NAMALWA (cell line): ENCODE results near the gene GCK.
A peak's percentile ranks its signal among the peaks of the same experiment; 100 is the strongest.
"Not testable (repeated sequence)": the region's sequence is repeated elsewhere in the genome, so short reads cannot be mapped to it uniquely, and the experiment has no call there.

Source experiments
- DNase-seq: peaks from one replicate; pipeline ENCODE4 v3.0.0-alpha.2; 2015; ENCODE audit warnings: low spot score

GCK gene

DNA sequence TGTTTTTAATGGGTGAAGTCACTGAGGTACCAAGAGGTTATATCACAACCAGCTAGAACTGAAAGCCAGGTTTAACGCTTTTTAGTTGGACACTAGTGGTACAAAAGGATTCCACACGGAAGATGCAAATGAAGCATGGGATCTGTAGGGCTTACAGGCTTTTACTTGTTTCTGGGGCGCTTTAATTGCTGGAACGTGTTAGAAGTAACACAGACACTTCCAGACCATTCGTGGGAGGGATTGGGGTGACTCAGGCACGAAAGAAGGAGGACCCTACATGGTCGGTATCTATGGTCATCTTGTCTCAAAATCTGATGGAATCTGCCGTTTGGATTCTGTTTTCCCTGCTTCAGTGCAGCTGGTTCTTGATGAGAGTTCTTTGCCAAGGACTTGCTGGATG is 12.6 kb upstream of the GCK start:
- no peak for DNase-seq

DNA sequence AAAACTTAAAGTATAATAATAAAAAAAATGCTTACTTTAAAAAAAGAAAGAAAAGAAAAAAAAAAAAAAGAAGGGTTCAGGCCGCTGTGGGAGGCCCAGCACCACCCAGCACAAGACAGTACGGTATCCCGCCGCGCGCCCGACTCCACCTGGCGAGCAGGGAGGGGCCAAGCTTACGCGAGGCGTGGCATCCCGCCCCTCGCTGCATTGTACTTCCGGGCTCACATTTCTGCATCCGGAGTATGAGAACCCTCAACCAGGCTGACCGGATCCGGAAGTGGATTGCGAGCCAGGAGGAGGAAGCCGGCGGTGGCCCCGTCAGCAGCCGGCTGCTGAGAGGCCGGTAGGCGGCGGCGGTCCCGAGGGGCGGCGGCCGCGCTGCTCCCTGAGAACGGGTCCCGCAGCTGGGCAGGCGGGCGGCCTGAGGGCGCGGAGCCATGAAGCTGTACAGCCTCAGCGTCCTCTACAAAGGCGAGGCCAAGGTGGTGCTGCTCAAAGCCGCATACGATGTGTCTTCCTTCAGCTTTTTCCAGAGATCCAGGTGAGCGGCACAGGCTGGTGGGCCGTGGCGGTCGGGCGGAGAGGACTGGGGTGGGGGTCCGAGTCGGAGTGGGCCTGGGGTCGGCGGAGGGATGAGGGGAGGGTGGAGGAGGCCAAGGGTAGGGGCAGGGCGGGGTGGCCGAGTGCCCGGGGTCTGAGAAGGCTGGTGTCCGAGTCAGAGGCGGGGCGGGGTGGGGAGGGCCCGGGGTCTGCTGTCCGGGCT is 11.6 kb upstream of the GCK start, which contains the start of gene YKT6:
Gene YKT6 (plus strand): TSS at position 280 of the 763 bp plus-strand sequence. CDS start 158 bp downstream, at position 438.
- peak; percentile 100 for DNase-seq

DNA sequence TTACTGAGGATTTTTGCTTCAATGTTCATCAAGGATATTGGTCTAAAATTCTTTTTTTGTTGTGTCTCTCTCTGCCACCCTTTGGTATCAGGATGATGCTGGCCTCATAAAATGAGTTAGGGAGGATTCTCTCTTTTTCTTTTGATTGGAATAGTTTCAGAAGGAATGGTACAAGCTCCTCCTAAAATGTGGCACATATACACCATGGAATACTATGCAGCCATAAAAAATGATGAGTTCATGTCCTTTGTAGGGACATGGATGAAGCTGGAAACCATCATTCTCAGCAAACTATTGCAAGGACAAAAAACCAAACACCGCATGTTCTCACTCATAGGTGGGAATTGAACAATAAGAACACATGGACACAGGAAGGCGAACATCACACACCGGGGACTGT is 10.9 kb upstream of the GCK start:
- not testable (repeated sequence) for DNase-seq

DNA sequence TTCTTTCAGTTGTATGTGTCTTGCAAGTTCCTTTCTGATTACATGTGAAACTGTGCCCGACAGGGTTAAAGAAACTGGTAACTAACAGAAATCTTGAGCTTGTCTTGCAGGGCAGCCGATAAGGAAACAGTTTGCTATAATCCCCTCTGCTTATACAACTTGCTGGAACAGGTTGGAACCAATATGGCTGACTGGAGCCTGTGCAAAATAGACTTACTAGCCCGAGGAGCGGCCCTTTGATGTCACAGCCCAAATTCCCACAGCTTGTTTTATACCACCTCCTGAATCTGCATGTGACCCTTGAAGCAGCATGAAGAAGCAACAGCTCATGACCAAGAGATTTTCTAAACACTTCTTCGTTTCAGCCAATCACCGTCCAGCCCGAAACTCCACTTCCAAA is 8.2 kb upstream of the GCK start:
- DNase-seq: no peak

DNA sequence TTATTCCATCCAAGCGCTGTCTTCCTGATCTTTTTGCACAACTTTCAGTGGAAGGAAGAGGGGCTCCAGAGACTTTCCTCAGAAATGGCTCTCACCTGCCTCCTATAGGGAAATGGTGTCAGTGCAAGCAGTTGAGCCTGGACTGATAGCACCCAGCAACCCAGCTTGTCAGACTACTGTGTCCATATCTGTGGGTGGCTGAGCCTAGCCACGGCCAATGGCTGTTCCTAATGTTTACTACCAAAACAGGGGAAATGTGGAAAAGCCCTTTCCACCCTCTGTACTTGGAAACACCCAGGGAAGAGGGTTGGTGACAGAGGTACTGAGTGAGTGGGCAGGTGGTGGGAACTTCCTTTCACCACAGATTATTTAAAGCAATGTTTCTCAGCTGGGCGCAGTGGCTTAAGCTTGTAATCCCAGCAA is 7.2 kb upstream of the GCK start:
- peak; percentile 85 for DNase-seq

DNA sequence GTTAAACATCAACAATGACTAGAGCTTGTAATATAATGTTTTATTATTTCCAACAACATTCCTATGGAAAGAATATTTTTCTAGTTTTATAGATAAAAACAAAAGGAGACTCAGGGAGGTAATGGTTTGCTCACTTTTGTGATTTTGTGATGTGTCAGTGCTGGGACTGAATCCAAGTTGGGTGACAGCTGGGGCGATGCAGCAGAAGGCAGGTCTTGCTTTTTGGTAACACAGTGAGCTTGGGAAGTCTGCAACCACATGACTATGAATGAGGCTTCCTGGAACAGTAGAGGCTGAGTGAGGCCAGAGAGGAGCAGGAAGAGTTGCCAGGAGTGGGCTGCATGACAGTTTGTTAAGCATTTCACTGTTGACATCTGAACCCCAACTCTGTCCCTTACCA is 6.7 kb upstream of the GCK start:
- no peak for DNase-seq

DNA sequence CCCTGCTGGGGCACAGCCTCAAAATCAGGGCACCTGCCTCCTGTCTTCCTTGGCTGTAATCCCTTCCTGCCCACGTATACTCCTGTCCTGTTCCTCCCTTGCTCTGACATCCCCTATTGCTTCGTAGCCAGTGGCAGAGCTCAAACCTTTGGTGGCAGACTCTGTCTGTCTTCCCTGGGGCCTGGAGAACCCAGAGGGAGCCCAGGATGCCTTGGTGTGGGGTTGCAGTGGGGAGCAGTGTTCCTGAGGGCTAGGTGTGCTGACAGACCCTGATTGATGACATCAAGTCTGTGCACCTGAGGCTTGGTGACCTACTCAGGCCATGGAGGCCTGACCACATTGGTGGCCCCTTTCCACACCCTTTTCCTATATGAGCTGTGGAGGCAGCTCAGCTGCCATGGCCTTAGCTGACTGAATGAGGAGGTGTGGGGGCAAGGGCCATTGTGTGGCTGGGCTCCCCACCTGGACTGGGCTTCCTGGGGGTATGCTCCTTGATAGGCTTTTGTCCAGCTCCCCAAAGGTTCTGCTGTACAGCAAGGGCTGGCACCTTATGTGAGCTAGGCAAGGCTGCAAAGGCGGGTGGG is 5.4 kb upstream of the GCK start:
- DNase-seq: no peak

DNA sequence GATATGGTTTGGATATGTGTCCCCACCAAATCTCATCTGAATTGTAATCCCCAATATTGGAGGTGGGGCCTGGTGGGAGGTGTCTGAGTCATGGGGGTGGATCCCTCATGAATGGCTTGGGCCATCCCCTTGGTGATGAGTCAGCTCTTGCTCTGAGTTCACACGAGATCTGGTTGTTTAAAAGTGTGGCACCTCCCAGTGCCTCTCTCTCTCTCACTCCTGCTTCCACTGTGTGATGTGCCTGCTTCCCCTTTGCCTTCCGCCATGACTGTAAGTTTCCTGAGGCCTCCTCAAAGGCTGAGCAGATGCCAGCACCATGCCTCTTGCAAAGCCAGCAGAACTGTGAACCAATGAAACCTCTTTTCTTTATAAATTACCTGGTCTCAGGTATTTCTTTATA is 4.8 kb upstream of the GCK start:
- DNase-seq: no peak

DNA sequence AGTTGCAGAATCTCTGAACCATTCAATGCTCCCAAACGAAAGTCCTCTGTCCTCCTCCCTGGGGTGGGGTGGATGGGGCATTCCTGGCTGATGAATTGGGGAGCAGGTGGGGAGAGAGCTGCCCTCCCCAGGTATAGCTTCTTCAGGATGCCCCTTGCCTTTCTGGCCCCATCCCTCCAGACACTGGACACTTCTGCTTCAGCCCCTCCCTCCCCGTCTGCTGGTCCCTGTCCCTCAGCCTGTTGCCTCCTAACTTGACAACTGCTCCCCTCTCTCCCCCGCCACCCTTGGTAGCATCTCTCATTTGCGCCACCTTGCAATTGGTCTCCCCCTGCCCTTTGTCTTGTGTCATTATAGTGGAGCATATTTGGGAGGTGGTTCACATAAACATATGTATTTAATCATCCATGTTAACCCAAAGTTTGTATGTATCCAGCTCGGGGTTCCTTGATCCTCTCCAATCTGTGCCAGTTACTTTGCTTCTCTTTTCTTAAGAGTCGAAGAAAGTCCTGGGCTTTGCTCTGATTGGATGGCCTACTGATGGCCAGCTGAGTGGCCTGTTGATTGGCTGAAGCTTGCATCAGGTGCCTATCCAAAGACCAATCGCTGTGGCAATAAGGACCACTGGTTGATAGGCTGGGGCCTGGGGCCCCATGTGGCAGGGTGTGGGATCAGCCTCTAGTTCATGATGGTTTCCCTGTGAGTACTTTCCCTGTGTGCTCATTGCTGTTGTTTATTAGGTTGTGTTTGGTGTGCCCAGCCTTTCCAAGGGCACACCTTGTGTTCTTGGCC is 4.0 kb upstream of the GCK start:
- peak; percentile 59 for DNase-seq

DNA sequence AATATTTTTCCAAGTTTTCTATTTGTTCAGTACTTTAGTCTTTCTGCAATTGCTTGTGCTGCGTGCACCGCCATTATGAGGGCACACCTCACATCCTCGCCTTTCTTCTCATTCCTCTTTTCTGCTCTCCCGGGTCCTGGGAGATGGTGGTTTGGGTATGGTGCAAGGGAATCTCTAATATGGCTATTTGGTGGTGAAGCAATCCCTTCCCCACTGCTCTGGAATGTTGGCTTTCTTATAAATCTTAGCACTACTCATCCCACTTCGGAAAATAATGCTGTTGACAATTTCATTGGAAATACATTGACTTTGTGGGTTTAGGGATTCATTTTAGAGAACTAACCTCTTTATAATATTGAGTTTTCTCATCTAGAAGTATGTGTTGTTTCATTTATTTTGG is 1.9 kb upstream of the GCK start:
- no peak for DNase-seq

DNA sequence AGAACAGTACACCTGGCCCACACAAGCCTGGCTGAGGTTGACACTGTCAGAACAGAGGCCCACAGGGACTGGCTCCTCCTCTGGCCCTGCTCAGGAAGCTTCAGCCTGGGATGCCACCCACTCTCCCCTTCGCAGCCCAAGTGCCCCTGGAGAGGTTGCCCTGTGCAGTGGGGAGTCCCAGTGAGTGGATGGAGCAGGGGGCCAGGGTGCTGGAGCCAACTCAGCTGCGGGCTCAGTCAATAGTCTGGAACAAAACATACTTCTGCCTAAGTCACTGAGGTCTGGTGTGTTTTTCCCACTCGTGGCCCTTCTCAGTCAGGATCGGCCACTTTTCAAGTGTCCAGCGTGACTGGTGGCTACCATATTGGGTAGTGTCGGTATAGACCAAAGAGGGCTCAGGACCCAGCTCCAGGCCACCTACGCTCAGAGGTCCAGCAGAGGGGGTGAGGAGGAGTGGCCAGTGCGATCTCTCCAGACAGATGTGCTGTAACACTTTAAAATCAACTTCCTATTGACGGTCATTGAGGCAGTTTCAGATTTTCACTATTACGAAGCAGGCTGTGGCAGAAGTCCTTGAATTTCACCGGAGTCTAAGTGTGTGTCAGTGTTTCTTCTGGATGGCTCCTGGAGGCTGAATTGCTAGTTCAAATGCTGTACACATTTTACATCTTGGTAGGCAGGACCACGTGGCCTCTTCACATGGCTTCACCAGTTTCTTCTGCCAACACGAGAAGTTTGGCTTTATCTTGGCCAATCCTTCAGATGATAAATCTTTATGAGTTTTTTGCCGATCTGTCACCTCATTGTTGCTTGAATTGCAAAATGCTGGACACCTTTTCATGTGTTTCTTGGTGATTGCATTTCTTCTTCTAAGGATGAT is 994 bp upstream of the GCK start:
- no peak for DNase-seq

DNA sequence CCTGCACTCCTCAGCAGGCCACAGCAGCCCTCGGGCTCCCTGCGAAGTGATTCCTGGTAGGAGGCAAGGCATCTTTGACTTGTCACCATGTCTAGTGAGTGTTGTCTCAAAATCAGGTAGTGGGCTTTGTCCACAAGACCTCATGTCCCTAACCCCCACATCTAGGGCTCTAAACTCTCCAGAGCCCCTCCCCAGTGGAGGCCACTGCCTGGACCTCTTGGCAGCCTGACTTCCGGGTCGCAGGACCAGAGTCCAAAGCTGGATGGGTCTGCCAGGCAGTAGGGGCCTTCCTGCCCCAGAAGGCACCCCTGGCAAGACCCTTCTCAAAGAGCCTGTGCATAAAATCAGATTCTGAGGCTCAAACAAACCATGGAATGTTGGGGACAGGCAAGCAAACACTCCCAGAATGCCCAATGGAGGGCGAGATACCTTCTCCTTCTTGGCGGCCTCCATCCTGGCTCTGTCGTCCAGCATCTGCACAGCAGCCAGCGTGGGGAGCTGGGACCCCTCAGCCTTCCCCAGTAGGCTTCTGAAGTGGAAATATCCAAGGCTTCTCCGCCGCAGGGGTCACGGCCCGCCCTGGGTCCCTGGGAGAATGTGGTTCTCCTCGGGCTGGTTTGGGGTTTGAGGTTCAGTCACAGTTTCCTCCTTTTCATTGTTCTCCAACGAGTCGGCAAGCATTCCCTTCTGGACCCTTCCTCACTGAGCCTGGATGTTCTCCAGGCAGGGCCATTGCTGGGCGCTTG is 586 bp downstream of the GCK start:
- no peak for DNase-seq

DNA sequence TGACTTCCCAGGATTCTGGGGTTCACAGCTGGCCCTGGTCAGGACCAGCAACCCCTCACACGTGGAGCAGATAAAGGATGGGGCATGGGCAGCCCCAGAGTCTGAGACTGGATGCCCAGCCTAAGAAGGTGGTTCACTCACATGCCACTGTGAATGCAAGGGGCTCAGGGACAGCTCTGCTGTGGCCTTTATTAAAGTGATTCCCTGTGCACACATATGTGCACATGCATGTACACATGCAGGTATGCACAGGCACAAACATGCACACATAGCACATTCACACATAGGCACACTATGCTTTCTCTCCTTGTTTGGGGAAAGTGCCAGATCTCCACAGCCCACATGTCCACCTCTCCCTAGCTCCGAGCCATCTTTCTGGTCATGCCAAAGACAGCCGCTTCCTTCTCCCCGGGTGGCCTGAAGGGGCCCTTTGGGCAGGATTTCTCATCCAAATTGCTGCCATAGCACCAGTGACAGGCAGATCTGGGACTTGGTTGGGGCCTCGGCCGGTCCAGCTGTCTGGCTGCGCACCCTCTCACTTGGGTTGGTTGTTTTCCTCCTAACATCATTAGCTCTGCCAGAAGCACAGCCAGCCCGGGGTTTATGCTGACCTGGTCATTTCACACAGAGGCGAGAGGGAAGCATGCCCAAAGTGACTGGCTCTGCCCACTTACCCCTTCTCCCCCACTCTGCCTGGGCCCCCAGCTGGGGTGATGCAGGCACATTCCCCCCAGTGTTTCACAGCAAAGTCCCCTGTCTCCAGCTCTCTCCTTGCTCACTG is 1.4 kb downstream of the GCK start:
- DNase-seq: no peak

DNA sequence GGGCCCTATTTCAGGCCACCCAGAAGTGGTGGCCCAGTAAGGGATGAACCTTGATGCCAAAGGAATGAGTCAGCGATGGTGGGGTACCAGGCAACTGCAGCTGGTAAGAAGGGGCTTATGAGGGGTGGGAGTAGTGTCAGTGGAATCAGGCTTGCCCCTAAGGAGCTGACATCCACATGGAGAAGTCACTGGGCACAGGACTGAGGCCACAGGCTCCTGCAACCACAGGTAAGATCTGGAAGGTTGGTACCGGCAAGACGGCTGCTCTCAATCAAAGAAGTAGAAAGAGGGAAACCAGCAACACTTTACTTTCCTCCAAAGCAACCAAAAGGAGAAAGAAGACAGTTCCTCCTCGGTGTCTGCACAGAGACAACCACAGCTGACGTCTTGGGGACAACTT is 2.5 kb downstream of the GCK start:
- DNase-seq: no peak

DNA sequence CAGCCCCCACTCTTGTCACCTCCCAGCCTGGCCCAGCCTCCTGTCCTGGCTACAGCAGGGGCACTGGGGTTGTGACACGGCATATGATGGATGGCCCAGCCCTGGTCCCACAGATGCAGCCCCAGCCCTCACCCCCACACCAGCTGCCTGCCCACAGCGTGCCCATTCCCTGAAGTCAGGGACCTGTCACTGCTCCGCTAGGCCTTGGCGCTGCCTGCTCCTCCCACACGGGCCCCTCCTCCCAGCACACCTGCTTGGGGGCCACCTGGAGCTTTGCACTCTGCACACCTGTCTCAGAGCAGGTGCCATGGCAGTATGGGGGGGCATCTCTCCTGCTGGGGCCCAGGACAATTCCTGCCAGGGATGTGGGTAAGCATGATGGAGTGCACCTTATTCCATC is 3.5 kb downstream of the GCK start:
- no peak for DNase-seq

DNA sequence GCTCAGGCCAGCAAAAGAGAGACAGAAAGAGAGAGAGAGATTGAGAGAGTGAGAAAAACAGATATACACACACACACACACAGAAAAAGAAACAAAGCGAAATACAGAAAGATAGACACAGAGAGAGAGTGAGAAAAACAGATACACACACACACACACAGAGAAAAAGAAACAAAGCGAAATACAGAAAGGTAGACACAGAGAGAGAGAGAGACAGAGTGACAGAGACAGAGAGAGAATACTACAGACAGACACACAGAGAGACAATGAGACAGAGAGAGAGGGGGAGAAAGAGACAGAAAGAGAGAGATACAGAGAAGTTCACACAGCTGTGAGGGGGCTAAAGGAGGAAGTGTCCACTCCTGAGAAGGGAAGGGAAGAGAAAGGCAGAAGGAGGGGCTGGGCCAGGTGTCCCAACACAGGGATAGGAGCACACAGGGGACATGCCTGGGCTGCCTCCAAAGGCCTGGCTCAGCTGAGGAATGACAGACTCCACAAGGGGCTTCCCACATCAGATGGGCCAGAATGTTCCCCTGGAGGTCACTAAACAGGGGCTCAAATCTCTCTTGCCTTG is 4.3 kb downstream of the GCK start:
- DNase-seq: no peak

DNA sequence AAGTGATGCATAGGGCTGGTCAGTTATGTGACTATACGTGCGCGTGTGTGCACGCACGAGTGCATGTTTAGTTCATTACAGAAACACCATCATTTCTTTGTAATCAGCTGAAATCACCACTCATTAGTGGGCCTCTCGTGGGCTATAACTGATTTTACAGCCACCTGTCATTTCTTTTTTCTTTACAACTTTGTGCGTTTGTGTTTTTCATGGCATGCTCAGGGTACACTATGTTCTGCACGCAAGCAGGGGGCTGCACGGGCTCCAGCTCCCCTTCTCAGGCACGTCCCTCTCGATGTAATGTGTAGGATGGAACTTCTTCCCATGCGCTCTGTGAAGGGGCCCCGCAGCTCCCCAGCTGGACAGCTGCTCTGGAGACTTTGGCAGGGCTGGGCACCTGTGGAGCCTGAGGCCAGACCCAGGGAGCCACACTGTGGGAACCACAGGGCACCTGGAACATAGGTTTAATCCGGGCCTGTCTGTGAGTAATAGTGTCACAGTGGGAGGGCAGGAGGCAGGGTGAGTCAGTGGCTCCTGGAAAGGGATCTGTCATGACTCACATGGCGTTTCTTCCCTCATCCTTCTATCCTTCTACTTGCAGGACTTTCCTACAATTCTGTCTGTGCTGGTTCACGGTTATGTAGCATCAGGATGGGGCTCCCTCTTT is 4.9 kb downstream of the GCK start:
- DNase-seq: no peak

DNA sequence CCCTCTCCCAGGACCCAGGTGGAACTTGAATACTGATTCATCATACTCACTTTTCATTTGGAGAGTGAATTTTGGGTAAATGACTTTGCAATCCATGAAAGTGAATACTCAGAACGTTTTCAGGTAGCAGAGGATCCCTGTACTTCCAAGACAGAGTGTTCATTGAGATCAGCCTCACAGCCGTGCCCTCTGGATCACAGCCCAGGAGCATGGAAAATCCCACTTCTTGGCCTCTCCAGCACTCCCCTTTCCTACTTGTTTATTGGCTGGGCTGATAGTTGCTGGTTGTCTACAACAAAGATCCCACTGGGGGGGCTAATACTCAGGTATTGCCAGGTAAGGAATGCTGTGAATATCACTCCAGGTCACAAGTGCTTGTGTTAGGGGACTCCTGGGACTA is 5.9 kb downstream of the GCK start:
- DNase-seq: no peak

DNA sequence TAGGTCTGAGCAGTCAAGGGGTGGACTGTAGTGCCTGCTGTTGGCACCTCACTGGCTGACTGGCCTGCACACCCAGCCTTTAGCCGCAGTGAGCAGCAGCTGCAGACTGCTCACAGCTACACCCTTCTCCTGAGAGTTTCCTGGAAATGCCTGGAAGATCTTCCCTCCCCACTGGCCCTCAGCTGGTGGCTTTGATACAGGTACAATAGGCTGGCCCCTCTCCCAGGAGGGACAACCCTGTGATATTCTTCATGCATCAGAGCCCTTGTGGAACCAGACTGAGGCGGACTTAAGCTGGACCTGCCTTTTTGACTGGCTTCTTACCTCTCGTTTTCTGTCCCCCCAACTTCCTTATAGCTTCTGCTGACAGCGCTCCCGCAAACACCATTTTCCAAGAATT is 6.4 kb downstream of the GCK start:
- DNase-seq: no peak

DNA sequence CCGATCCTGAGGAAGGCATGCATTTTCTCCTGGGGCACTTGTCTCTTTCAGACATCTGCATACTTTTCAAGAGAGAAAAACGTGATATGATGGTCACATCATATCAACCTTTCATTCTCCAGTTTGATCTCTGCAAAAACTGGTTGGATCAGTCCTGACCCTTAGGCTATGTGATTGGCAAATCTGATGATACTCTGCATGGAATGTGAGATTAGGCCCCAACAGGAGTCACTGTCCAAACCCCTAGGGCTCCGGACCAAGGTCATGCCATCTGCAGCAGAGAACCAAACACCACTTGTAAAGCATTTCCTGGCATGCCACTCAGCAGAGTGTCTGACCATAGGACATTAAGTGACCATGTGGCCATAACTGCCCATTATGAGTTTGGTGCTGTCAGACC is 8.6 kb downstream of the GCK start:
- DNase-seq: no peak
